HFFc6 (cell line): Measurements from ENCODE around the gene USP21. TPM values are rescaled to one million over a fixed set of nuclear protein-coding genes. Genes with fewer than 3 reads are reported as not detected.

Source experiments
- DNase-seq: peaks from one replicate; pipeline ENCODE4 v3.0.0-alpha.2; 2018
- H3K27ac Mint-ChIP-seq: 2 replicates; pipeline ENCODE4 v1.8.0; 2020; ENCODE audit warnings: mild to moderate bottlenecking, mixed read lengths
- H3K27me3 Mint-ChIP-seq: 2 replicates; pipeline ENCODE4 v1.8.0; 2021; ENCODE audit warnings: mild to moderate bottlenecking, moderate library complexity, mixed read lengths; ENCODE audit not compliant: insufficient read depth
- H3K36me3 Mint-ChIP-seq: 2 replicates; pipeline ENCODE4 v1.8.0; 2021; ENCODE audit warnings: low read depth, mixed read lengths
- H3K4me1 Mint-ChIP-seq: 2 replicates; pipeline ENCODE4 v1.8.0; 2020; ENCODE audit warnings: low read depth, mixed read lengths
- H3K4me3 Mint-ChIP-seq: 2 replicates; pipeline ENCODE4 v1.8.0; 2020; ENCODE audit warnings: mild to moderate bottlenecking, moderate library complexity, mixed read lengths
- H3K9me3 Mint-ChIP-seq: 2 replicates; pipeline ENCODE4 v1.8.0; 2020; ENCODE audit warnings: mild to moderate bottlenecking, mixed read lengths
- total RNA-seq, 6 experiments: library from RNA; stranded (reverse); fragmentation: NEBNext Ultra II Directional; extraction: Animal tissue kit (Norgen Biotek cat#: 25700); gene quantifications; 2 replicates in 1 of 6; 3 replicates in 5 of 6; pipeline ENCODE4 v1.2.3, GENCODE V29; 2021
- TF ChIP-seq, protein P1 (sequence below): fragments of 200-600 bp; sonication (generic); IDR thresholded peaks from 2 replicates; pipeline ENCODE4 v1.5.0; 2021; ENCODE audit warnings: antibody characterized with exemption, mild to moderate bottlenecking

Gene USP21
- total RNA-seq, 6 experiments from 2014 or later, result 16.6 to 18.9 (median 17.2) TPM

DNA sequence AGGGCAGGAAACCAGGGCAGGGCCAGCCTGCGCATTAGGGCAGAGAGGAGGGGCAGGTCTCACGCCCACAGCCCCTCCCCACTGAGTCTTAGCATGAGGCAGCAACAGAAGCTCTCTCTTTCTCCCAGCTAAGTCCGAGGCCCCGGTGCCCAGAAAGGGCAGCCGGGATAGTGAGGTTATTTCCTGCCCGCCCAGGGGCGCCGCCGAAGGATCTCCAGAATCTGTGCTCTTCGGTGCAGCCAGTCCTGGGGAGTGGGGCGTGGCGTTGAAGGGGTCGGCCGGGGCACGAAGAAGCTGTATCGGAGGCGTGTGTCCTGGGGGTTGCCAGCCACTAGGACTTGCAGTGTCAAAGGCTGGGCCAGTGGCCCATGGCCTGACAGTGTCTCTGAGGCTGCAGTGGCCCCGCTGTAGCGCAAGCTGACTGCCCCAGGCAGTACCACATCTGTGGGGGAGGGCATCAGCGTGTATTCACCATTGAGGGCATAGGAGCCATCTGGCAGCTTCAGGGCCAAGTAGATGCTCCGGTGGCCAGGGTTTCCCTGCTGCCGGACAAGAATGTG lies 31.7 kb downstream of the USP21 start:
- Mint-ChIP-seq H3K27ac (no peak overlapping the region), H3K36me3 (no peaks in the 10 kb centered on the region), H3K9me3 (no peaks in the 10 kb centered on the region), H3K27me3 (peaks cover 1% of the 10 kb centered on the region; the same call in 1 of the 2 replicates), H3K4me3 (no peak overlapping the region), H3K4me1 (peaks cover 17% of the 10 kb centered on the region)
- DNase-seq, result no peak
- TF ChIP-seq, protein P1, sequence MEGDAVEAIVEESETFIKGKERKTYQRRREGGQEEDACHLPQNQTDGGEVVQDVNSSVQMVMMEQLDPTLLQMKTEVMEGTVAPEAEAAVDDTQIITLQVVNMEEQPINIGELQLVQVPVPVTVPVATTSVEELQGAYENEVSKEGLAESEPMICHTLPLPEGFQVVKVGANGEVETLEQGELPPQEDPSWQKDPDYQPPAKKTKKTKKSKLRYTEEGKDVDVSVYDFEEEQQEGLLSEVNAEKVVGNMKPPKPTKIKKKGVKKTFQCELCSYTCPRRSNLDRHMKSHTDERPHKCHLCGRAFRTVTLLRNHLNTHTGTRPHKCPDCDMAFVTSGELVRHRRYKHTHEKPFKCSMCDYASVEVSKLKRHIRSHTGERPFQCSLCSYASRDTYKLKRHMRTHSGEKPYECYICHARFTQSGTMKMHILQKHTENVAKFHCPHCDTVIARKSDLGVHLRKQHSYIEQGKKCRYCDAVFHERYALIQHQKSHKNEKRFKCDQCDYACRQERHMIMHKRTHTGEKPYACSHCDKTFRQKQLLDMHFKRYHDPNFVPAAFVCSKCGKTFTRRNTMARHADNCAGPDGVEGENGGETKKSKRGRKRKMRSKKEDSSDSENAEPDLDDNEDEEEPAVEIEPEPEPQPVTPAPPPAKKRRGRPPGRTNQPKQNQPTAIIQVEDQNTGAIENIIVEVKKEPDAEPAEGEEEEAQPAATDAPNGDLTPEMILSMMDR, result no peak

DNA sequence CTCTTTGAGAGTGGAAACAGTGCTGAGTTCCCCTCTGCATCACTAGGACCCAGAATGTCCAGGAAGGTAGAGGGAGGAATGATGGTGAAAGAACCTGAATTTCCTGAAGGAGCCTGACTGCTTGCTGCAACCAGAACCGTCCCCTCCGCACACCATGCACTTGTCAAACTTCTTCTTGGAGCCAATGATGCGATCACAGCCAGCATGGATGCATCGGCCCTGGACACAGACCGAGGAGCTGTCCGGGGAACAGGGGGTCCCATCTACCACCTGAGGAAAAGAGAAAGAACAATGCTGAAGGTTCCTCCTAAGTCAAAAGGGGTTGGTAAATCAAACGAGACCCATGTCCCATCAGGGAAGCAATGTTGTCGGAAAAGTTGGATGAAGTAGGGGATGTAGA lies 32.7 kb downstream of the USP21 start:
- H3K9me3 Mint-ChIP-seq, result no peaks in the 10 kb centered on the region
- H3K4me1 Mint-ChIP-seq, result peaks cover 21% of the 10 kb centered on the region
- peaks cover 1% of the 10 kb centered on the region; the same call in 1 of the 2 replicates for H3K27me3 Mint-ChIP-seq
- DNase-seq, result no peak
- TF ChIP-seq, protein P1, result no peak
- H3K27ac Mint-ChIP-seq, result no peak overlapping the region
- no peaks in the 10 kb centered on the region for H3K36me3 Mint-ChIP-seq
- H3K4me3 Mint-ChIP-seq, result no peak overlapping the region

DNA sequence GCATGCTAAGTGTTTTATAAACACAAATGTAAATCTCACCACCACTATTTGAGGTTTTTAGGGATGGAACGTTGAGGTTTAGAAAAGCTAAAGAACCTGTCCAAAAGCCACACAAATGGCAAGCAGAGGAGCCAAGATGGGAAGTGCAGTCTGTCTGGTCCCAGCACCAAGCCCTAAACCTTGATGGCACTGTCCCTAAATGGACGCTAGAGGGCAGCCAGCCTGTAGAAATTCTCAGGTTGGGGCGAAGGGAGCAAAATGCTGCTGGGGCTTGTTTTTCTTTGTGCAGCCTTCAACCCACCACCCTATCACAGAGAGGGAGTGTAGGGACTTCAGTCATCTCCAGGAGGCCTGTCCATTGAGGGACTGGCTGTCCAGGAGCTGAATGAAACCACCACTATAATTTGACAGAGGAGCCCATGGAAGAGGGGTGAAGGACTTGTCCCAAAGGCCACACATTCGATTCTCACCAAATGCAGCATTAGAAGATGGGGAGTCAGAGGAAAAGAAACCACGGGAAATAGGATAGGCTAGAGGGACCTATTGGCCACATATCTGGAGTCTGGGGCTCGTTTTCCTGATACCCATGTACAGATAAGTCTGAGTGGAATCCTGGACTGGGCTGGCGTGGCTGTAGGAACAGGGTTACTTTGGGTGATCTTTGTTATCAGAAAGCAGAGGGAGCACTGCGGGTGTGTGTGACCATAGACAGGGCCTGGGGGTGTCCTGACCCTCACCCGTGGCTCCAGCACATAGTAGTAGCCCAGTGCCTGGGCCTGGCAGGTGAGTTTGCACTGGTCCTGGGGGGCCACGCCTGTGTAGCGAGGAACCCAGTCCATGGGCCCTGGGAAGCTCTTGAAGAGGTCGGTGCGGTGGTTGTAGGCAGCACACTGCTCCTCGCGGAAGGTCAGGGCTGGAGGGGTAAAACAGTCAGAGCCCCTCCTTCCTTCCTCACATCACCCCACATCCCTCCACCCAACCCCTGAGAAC lies 33.5 kb downstream of the USP21 start:
- TF ChIP-seq, protein P1, result peak; percentile 92
- Mint-ChIP-seq H3K9me3 (no peaks in the 10 kb centered on the region), H3K27ac (peak overlapping the region; percentile 50), H3K36me3 (no peaks in the 10 kb centered on the region), H3K4me3 (no peak overlapping the region), H3K27me3 (peaks cover 1% of the 10 kb centered on the region; the same call in 1 of the 2 replicates), H3K4me1 (peaks cover 29% of the 10 kb centered on the region)
- DNase-seq, result peak; percentile 57

DNA sequence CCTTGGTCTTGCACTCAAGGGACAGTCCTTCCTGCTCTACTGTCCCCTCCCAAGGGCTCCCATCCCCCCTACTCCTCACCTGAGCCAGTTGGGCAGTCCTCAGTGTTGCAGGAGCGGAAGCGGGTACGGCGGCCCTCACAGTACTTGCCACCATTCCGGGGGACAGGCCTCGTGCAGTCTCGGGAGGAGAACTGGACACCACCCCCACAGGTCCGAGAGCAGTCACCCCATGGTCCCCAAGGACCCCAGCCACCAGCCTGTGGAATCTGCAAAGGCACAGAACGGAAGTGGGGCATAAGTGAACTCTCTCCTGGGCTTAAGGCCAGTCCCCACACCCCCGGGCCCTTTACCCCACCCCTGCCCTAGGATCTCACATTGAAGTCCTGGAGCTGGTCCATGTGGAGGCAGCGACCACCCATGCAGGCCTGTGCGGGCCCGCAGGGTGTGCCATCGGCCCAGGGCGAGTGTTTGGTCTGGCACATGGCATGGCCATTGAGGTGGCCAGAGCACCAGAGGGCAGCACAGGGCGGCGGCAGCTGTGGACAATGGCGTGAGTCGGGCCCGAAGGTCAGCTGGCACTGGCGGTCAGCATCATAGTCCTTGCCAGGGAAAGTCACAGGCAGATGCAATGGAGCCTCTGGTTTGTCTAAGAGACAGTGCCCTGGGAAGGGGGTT lies 34.4 kb downstream of the USP21 start:
- DNase-seq, result no peak
- Mint-ChIP-seq H3K27ac (no peak overlapping the region), H3K4me3 (no peak overlapping the region), H3K9me3 (no peaks in the 10 kb centered on the region), H3K27me3 (peaks cover 2% of the 10 kb centered on the region; the same call in 1 of the 2 replicates), H3K36me3 (no peaks in the 10 kb centered on the region), H3K4me1 (peaks cover 38% of the 10 kb centered on the region)
- TF ChIP-seq, protein P1, result 0 out of 2 replicates have a peak, but pooled peaks have one; percentile 13

DNA sequence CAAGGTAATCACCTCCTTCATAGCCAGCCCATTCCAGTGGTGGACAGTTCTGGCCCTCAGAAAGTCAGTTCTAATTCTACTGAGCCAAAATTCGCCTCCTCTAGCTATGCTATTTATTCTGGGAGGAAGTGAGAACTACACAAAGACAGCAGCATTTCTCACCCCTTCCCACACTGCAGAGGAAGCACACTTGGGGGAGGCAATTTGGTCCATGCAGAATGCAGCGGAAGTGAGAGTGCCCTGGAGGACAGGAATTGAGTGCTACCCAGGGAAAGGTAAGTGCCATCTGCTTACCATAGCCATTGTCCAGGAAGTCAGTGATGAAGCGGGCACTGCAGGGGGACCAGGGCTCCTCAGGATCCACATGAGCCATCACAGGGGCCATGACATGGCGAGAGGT lies 35.9 kb downstream of the USP21 start:
- Mint-ChIP-seq H3K4me3 (no peak overlapping the region), H3K27ac (no peak overlapping the region; the same call in 1 of the 2 replicates), H3K9me3 (no peaks in the 10 kb centered on the region), H3K4me1 (peaks cover 43% of the 10 kb centered on the region), H3K27me3 (peaks cover 3% of the 10 kb centered on the region; the same call in 1 of the 2 replicates), H3K36me3 (no peaks in the 10 kb centered on the region)
- TF ChIP-seq, protein P1, result no peak
- DNase-seq, result no peak
